HEK293T (cell line): ENCODE measurements around the gene SH3BP5L.

Experiments
- ARNT ChIP-seq: fragments of 450-650 bp; IDR thresholded peaks from 2 replicates; pipeline ENCODE4 v1.6.1; 2017; ENCODE audit warnings: mild to moderate bottlenecking
- BHLHE40 ChIP-seq: fragments of 450-650 bp; IDR thresholded peaks from 2 replicates; pipeline ENCODE4 v1.6.1; 2016; ENCODE audit warnings: mild to moderate bottlenecking, moderate library complexity, borderline replicate concordance
- ELF4 ChIP-seq: fragments of 450-650 bp; IDR thresholded peaks from 2 replicates; pipeline ENCODE4 v1.6.1; 2017; ENCODE audit warnings: antibody characterized with exemption
- FOXK2 ChIP-seq: fragments of 450-650 bp; IDR thresholded peaks from 2 replicates; pipeline ENCODE4 v1.6.1; 2016; ENCODE audit warnings: mild to moderate bottlenecking
- FOXM1 ChIP-seq: fragments of 450-650 bp; IDR thresholded peaks from 2 replicates; pipeline ENCODE4 v1.6.1; 2017; ENCODE audit warnings: mild to moderate bottlenecking, borderline replicate concordance
- HDGF ChIP-seq: fragments of 450-650 bp; IDR thresholded peaks from 2 replicates; pipeline ENCODE4 v1.6.1; 2017; ENCODE audit warnings: antibody characterized with exemption, borderline replicate concordance
- SP1 ChIP-seq: fragments of 450-650 bp; IDR thresholded peaks from 2 replicates; pipeline ENCODE4 v1.6.1; 2017
- SUZ12 ChIP-seq: fragments of 450-650 bp; IDR thresholded peaks from 2 replicates; pipeline ENCODE4 v1.6.1; 2016; ENCODE audit warnings: mild to moderate bottlenecking
- TARDBP ChIP-seq: fragments of 450-650 bp; IDR thresholded peaks from 2 replicates; pipeline ENCODE4 v1.6.1; 2016
- ZNF384 ChIP-seq: fragments of 450-650 bp; IDR thresholded peaks from 2 replicates; pipeline ENCODE4 v1.6.1; 2016

GRCh38 chr1:248825136-248825535 lies 579 bp downstream of the SH3BP5L start:
- TF ChIP-seq SP1 (no peak), ARNT (no peak), ELF4 (no peak), BHLHE40 (no peak), FOXK2 (no peak), SUZ12 (no peak), HDGF (no peak), TARDBP (no peak), ZNF384 (no peak), FOXM1 (no peak)
